Activated gamma-delta T cell treated with anti-CD3 and anti-CD28 coated beads, Interleukin-2, amount 50 U/mL, for 16 hours (primary cell): ENCODE measurements around the gene RELCH.

Experiments used
- DNase-seq: peaks from one replicate; pipeline ENCODE4 v3.0.0-alpha.2; 2020; ENCODE audit warnings: low read depth

The RELCH gene

GRCh38 chr18:62249478-62250097, 62.5 kb downstream of the RELCH start:
- DNase-seq, result peak; percentile 57

- DNase-seq, result no peak
Measured at GRCh38 chr18:62250475-62250874, 63.4 kb downstream of the RELCH start.

DNA sequence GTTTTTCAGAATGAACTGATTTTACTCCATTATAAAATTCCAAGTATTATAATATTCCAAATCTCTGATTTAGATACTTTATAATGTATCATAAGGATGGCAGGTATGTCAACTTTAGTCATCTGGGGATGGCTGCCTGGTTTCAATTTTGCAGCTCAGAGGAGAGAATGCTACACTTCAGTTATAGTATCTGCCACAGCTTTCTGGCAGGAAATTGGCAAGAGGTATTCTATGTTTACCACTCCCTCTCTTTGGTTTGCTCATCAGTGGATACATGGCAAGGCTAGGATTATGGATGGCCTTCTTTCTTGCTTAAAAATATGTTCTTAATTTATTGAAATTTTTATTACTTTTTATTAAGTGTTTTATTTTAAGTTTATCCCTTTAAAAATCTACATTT, 71.0 kb downstream of the RELCH start:
- no peak for DNase-seq

DNA sequence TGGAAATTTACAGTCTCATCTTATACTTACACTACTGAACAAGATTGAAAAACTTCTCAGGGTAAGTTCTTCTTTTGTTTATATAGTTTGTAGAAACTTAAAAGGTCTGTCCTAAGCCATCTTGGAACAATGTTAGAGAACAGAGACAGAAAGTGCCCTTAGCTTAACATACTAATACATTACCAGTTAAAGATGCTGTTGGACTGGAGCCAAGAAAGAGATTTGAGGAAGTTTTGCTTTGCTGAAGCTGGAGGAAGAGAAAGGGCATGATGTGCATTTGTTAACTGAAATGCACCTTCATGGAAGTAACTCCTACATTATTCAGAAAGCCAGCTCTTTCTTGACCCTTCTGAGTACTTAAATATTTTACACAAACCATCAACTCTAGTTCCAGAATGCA, 71.6 kb downstream of the RELCH start:
- DNase-seq, result no peak

DNA sequence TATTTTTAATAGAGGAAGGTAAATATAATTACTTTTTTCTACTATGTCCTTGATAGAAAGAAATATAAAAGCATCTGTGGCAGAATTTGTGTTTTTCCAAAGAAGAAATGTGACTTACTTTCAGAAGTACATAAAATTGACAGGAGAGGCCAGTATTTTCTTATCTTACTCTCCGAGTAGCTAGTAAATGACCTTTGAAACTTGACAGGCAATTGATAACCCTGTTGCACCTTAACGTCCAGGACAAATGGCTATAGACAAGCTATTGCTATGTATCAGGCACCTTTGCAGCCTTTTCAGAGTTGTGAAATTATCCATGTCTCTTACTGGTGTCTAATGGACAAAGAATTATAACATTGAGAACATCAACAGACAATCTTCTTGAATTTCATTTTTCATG, 75.0 kb downstream of the RELCH start:
- DNase-seq, result no peak

DNA sequence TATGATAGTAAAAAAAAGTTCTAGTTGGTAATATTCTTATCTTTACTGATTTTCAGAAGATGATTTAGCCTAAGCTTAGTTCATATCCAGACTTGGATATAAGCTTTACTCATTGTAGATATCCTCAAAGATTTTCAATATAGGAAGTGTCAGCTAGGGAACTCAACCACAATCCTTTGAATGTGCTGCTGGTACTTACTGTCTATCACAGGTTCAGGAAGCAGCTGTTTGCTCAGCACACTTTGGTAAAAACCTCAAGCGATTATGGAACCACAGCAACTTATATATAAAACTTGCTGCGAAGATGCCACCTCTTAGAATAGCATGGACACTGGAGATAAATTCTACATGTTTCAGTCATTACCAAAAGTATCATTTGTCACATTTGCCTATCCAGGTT, 77.9 kb downstream of the RELCH start:
- no peak for DNase-seq

GRCh38 chr18:62277045-62277444, 90.0 kb downstream of the RELCH start:
- DNase-seq, result no peak

DNA sequence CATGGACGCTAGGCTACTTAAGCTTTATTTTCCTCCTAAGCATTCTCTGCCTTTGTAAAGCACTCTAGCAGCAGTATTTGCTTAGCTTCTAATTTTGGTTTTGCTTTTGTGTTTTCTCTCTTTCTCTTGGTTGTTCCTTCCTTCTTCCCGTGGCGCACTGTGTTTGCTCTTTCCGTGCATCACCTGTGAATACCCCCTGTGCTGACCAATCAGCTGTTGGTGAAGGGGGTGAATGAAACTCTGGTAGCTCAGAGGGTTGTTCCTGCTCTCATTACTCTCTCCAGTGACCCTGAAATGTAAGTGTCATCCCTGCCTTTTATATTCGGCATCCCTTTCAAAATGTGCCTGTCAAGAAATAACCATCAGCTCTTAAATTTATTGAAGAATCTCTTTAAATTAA, 92.5 kb downstream of the RELCH start:
- no peak for DNase-seq

DNA sequence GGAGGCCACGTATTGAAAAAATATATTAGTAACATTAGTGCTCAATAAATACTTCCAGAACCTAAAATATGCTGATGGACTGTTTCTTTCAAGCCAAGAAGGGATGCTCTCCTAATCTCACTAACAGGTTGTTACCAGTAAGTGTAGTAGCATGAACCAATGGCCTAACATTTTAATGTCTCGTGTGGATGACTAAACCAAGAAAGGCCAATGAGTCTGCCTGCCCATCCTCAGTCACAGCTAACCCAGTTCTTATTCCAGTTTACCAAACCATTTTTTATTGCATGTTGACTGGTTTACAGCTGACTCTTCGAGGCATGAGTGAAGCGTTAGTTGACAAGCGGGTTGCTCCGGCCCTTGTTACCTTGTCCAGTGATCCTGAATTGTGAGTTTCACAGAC, 93.0 kb downstream of the RELCH start:
- no peak for DNase-seq

DNA sequence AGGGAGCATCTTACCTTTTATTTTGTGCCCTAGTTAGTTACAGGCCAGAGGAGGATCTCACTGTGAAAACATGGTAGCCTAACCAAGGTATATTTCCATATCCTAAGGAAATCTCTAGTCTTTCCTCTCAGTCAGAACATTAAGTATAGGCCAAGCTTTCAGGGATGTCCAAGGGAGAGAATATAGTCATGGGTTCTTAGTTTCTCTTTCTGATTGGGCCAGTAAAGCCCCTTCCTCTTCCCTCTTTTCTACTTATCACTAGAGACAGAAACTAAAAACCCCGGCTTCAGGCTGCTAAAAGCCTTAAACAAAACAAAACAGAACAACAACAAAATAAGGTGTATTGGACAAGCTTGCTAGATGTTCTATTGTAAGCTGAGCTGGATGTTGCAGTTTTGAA, 93.7 kb downstream of the RELCH start:
- no peak for DNase-seq

DNA sequence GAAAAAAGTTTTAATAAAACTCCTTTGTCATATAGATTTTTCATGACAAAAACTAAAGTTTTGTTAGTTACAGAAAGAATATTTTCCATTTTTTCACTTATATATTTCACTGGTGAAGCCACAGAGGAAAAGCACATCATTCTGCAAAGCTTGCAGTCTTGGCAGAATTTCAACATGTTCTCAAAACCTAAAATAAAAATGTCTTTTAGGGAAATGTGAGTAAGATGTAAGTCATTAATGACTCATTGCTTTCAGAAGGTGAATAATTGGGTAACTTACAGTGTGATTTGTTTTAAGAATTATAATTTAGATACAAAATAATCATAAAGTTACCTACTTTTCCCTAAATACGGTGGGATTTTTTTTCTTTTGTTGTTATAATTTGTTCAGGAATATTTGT, 94.6 kb downstream of the RELCH start:
- DNase-seq, result no peak

DNA sequence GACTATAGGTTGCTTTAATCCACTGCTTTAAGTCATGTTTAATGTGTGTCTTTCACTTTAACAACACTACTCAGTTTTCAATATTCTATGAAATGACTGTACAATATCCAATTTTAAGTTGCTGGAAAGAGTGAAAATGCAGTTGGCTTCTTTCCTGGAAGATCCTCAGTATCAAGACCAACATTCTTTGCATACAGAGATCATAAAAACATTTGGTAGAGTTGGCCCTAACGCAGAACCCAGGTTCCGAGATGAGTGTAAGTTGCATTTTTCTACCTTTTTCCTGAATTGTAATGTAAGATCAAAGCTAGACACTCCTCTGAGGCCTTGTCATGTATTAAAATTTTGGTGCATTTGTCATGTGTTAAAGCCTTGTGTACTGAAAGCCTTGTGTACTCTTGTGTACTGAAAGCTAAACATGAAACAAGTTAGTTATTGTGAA, 95.2 kb downstream of the RELCH start:
- DNase-seq, result no peak

GRCh38 chr18:62284637-62285036, 97.6 kb downstream of the RELCH start:
- no peak for DNase-seq

DNA sequence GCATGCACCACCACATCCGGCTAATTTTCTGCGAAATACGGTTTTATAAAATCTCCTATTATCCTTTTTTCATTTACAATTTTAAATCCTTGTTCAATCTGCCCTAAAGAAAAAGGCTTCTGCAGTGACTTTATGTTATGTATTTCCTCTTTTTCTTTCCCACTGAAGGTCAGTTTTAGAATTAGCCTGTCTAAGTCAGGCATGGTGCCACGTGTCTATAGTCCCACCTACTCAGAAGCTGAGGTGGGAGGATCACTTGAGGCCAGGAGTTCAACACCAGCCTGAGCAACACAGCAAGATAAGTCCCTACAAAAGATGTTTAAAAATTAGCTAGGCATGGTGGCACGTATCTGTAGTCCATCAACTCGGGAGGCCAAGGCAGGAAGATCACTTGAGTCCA, 98.2 kb downstream of the RELCH start:
- no peak for DNase-seq

- DNase-seq, result no peak
Measured at GRCh38 chr18:62287781-62288664, 101.0 kb downstream of the RELCH start.

- DNase-seq, result no peak
Measured at GRCh38 chr18:62288665-62289008, 101.6 kb downstream of the RELCH start.

- no peak for DNase-seq
Measured at GRCh38 chr18:62289047-62289446, 102.0 kb downstream of the RELCH start.

GRCh38 chr18:62294073-62294472, 107.0 kb downstream of the RELCH start:
- DNase-seq, result no peak

GRCh38 chr18:62300359-62300963, 113.4 kb downstream of the RELCH start:
- DNase-seq, result no peak

DNA sequence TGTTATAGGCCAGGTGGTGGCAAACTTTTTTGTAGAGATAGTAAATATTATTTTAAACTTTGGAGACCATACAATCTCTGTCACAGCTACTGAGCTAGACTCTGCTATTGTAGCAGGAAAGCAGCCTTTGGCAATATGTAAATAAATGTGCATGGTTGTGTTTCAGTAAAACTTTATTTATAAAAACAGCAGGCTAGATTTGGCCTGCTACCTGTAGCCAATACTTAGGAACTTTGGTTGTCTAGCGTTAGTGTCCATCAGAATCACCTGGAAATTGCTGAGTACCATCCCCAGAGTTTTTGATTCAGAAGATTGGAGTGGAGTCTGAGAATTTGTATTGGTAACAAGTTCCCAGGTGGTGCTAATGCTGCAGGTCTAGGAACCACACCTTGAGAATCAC, 114.3 kb downstream of the RELCH start:
- DNase-seq, result no peak

DNA sequence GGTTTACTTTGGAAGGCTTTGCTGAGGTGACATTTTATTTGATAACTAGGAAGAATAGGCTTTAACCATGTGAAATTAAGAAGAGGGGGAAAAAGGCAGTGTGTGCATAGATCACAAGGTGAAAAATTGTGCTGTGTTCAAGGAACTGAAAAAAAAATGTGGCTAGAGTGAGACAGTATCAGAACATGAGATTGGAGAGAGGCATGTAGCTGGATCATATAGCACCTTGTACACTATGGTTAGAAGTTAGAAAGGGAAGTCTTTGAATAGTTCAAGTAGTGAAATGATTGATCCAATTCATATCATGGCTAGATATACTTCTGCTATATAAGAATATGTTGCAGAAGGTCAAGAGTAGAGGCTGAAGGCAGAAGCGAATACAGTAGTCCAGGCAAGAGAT, 125.8 kb downstream of the RELCH start:
- no peak for DNase-seq

DNA sequence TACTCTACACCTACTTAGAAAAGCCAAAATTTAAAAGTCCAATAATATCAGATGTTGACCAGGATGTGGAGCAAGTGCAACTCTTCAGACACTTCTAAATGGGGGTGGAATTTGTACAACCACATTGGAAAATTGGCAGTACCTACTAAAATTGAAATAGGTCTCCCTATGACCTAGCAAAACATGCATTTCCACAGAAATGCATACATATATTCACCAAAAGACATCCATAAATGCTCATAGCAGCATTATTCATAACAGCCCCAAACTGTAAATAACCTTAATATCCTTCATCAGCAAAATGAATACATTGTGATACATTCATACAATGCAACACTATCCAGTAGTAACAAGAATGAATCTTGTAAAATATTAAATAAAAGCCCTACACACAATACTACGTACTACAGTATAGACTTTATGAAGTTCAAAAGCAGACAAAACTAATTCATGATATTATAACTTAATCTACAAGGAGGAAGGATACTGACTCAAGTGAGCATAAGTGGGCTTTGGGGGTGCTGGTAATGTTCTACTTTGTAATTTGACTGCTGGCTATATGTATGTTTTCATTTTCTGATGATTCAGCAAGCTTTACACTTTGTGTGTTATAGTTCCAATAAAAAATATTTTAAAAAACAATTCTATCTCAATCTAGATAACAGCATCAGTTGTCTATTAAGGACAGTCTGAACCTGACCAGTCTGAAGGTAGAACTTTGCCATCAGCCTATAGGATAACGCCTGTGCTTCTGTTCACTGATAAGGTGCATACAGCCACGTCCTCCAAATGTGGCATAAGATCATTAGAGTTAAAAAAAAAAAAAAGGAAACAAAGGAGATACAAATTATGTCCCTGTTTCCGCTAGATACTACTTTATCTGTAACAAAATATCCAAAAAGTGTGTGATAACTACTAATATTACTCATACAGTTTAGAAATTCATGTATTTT, 131.4 kb downstream of the RELCH start:
- no peak for DNase-seq
